Lung (tissue), 12 donors: ENCODE measurements around the gene RADIL. TPM values are rescaled to one million over a fixed set of nuclear protein-coding genes. Genes with fewer than 3 reads are reported as not detected.
A peak's percentile ranks its signal among the peaks of the same experiment; 100 is the strongest.

Experiments used
- ATAC-seq: fragments of 200-7000 bp; cut with Tn5 transposase; one replicate; pipeline ENCODE4 v1.9.1; 2020; ENCODE audit warnings: moderate number of reproducible peaks; ENCODE audit not compliant: insufficient read depth, low FRiP score
- DNase-seq, 3 donors: peaks; one replicate each; pipeline ENCODE4 v3.0.0-alpha.2; 2013 to 2017
- H3K27ac ChIP-seq, 2 donors: one replicate each; pipeline ENCODE4 v1.5.1; 2013; ENCODE audit warnings: mild to moderate bottlenecking in 2 of 2, moderate library complexity in 2 of 2, control low read depth in 1 of 2, inconsistent platforms in 1 of 2, low read depth in 1 of 2, low read length in 1 of 2
- H3K27me3 ChIP-seq, 3 donors: one replicate each; pipeline ENCODE4 v1.5.1; 2013; ENCODE audit warnings: low read length in 2 of 3; ENCODE audit not compliant: control insufficient read depth in 3 of 3, insufficient read depth in 3 of 3
- H3K36me3 ChIP-seq, 4 donors: one replicate each; pipeline ENCODE4 v1.5.1; 2013; ENCODE audit warnings: low read length in 4 of 4, mild to moderate bottlenecking in 1 of 4, moderate library complexity in 1 of 4; ENCODE audit not compliant: control insufficient read depth in 4 of 4, insufficient read depth in 4 of 4
- H3K4me1 ChIP-seq, 5 donors: one replicate each; pipeline ENCODE4 v1.5.1; 2013; ENCODE audit warnings: low read length in 5 of 5, mild to moderate bottlenecking in 2 of 5, moderate library complexity in 1 of 5; ENCODE audit not compliant: control insufficient read depth in 5 of 5, insufficient read depth in 5 of 5
- H3K4me3 ChIP-seq: one replicate; pipeline ENCODE4 v1.5.1; 2013; ENCODE audit warnings: mild to moderate bottlenecking, control low read depth, moderate library complexity
- H3K9ac ChIP-seq, 2 donors: one replicate each; pipeline ENCODE4 v1.5.1; 2013; ENCODE audit warnings: low read length in 2 of 2, control low read depth in 1 of 2; ENCODE audit not compliant: insufficient read depth in 1 of 2
- H3K9me3 ChIP-seq, 4 donors: one replicate each; pipeline ENCODE4 v1.5.1; 2013; ENCODE audit warnings: low read length in 3 of 4, mild to moderate bottlenecking in 1 of 4, moderate library complexity in 1 of 4; ENCODE audit not compliant: control insufficient read depth in 4 of 4, insufficient read depth in 3 of 4
- CTCF ChIP-seq: IDR thresholded peaks from 2 replicates; pipeline ENCODE4 v1.5.1; 2012; ENCODE audit warnings: mild to moderate bottlenecking; ENCODE audit errors: control extremely low read depth, extremely low read depth
- WGBS, 2 donors: extraction: QIAGEN DNeasy Blood & Tissue Kit; methylation state at CpG; one replicate each; pipeline ENCODE4 v1.1.7; 2013; 5-methylcytosine and 5-hydroxymethylcytosine counted together
- polyA plus RNA-seq, 2 donors: library from polyadenylated mRNA; stranded (reverse); fragments of 200-250 nt; gene quantifications; one replicate each; pipeline ENCODE4 v1.2.1, GENCODE V29; 2013
- total RNA-seq, 2 donors: library from RNA; depleted of rRNA in 1 of 2; stranded (reverse); fragments of >200 nt in 1 of 2; gene quantifications; one replicate each; pipeline ENCODE4 v1.2.1, GENCODE V29; 2014 to 2021
- donor health status: control.
- donor health status: control.
- donor health status: Bipolar disorder and iron deficiency.
- donor health status: healthy.
- donor health status: DM: yes; HTN: yes; CAD: no.

Gene RADIL
- total and polyA plus RNA-seq, 4 donors, result 3.7 to 9.3 (median 6.3) TPM

DNA sequence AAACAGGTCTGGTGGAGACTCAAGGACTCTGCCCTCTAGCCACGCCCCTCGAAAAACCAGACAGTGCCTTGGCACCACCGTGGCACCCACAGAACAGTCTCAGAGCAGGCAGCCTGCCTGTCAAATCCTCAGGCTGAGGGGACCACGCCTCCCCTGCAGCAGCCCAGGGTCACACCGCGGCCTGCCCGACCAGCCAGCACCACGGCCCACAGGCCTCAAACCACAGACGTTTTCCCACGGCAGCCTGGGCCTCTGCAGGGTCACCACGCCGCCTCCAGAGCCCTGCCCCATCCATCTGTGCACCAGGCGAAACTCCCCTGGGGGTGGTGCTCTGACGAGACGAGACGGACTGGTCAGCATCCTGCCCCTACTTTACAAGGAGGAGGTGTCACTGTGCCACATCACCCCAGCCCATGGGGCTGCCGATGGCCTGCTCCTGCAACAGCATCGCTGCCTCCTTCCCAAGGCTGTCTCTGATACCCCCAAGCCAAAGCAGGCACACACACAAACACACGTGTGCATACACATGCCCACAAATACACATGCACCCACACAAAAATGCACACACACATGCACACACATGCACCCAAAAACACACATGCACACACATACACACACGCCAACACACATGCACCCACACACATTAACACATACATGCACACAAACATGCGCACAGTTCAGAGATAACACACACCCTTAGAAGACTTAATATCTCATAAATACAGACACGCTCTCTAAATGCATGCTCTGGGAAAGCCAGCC lies 46.3 kb downstream of the RADIL start:
- Histone ChIP-seq H3K9ac (no peak overlapping the region), H3K27me3 (no peaks in the 10 kb centered on the region), H3K9me3 (no peaks in the 10 kb centered on the region), H3K4me3 (no peak overlapping the region), H3K36me3 (peaks cover 0 to 12% (median under 1%) of the 10 kb centered on the region in 4 donors), H3K4me1 (peaks cover 0 to 43% (median 13%) of the 10 kb centered on the region in 5 donors), H3K27ac (no peak overlapping the region)
- no peak for TF ChIP-seq CTCF
- DNase-seq, result peak in 1 of 3 donors; percentile 17
- ATAC-seq, result no peak
- WGBS, 2 donors, result 73 to 74% methylated on average over 22 of the region's 22 CpGs

DNA sequence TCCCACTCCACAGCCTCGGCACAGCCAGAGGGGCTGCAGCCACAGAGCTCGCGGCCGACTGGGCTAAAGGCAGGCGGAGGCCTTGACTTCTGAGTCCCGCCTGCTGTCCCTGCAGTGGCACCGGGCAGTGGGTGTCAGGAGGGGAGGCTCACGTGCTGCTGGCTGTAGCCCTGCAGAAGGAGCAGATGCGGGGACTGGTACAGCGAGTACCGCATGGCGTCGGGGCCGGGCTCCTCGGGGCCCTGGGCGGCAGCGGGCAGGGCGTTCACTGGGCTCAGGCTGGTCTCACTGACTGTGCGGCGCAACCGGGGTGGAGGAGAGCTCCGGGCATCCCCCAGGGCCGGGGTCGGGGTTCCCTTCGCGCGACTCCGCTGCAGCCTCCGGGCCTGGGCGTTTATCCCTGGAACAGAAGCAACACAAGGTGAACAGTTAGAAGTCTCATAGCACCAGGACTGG lies 47.3 kb downstream of the RADIL start:
- no peak overlapping the region for H3K4me3 ChIP-seq
- H3K9ac ChIP-seq, result no peak overlapping the region
- ATAC-seq (no peak), DNase-seq (peak in 1 of 3 donors; percentile 2)
- no peak for TF ChIP-seq CTCF
- H3K27me3 ChIP-seq, result no peaks in the 10 kb centered on the region
- peaks cover 0 to 33% (median 8%) of the 10 kb centered on the region in 5 donors for H3K4me1 ChIP-seq
- no peak overlapping the region for H3K27ac ChIP-seq
- H3K36me3 ChIP-seq, result peaks cover 0 to 12% (median under 1%) of the 10 kb centered on the region in 4 donors
- H3K9me3 ChIP-seq, result no peaks in the 10 kb centered on the region
- WGBS, 2 donors, result 93 to 96% methylated on average over 27 to 30 of the region's 30 CpGs

GRCh38 chr7:4835398-4836205 lies 47.9 kb downstream of the RADIL start:
- 88 to 91% methylated on average over 27 to 28 of the region's 28 CpGs for WGBS, 2 donors
- no peak for TF ChIP-seq CTCF
- Histone ChIP-seq H3K4me1 (peaks cover 0 to 29% (median 4%) of the 10 kb centered on the region in 5 donors), H3K9me3 (no peaks in the 10 kb centered on the region), H3K27ac (no peak overlapping the region), H3K9ac (no peak overlapping the region), H3K4me3 (no peak overlapping the region), H3K27me3 (no peaks in the 10 kb centered on the region), H3K36me3 (peaks cover 0 to 12% (median under 1%) of the 10 kb centered on the region in 4 donors)
- no peak for ATAC-seq
- DNase-seq, result no peak
